Suprapubic skin (tissue), 4 donors: ENCODE measurements around the gene TOMM6. TPM values are rescaled to one million over a fixed set of nuclear protein-coding genes. Genes with fewer than 3 reads are reported as not detected.

Experiments
- DNase-seq, 2 donors: peaks; one replicate each; pipeline ENCODE4 v3.0.0-alpha.2; 2019; ENCODE audit warnings: low spot score in 2 of 2
- H3K27ac ChIP-seq: fragments of 200-600 bp; sonication (generic); one replicate; pipeline ENCODE4 v1.5.1; 2019
- H3K27me3 ChIP-seq: fragments of 200-600 bp; sonication (generic); one replicate; pipeline ENCODE4 v1.5.1; 2019
- H3K36me3 ChIP-seq: fragments of 200-600 bp; sonication (generic); one replicate; pipeline ENCODE4 v1.5.1; 2019
- H3K4me1 ChIP-seq: fragments of 200-600 bp; sonication (generic); one replicate; pipeline ENCODE4 v1.5.1; 2019
- H3K4me3 ChIP-seq: fragments of 200-600 bp; sonication (generic); one replicate; pipeline ENCODE4 v1.5.1; 2019; ENCODE audit warnings: mild to moderate bottlenecking
- H3K9me3 ChIP-seq: fragments of 200-600 bp; sonication (generic); one replicate; pipeline ENCODE4 v1.5.1; 2019
- CTCF ChIP-seq, 2 donors: fragments of 200-600 bp in 1 of 2; fragments of 450-650 bp in 1 of 2; sonication (generic) in 1 of 2; IDR thresholded peaks; one replicate each; pipeline ENCODE4 v1.5.1; 2016 to 2019; ENCODE audit warnings: antibody characterized with exemption in 2 of 2, mild to moderate bottlenecking in 1 of 2, moderate library complexity in 1 of 2
- EP300 ChIP-seq: sonication (generic); formaldehyde crosslinking; IDR thresholded peaks from one replicate; pipeline ENCODE4 v1.6.1; 2017; ENCODE audit warnings: antibody characterized with exemption
- POLR2A ChIP-seq, 2 donors: fragments of 450-650 bp; IDR thresholded peaks; one replicate each; pipeline ENCODE4 v1.6.1; 2017; ENCODE audit warnings: antibody characterized with exemption in 2 of 2, mild to moderate bottlenecking in 2 of 2, moderate library complexity in 2 of 2
- POLR2AphosphoS5 ChIP-seq, 3 donors: sonication (generic); formaldehyde crosslinking; IDR thresholded peaks; one replicate each; pipeline ENCODE4 v1.6.1; 2017; ENCODE audit warnings: antibody characterized with exemption in 3 of 3
- WGBS: methylation state at CpG from one replicate; pipeline ENCODE4 v1.1.5; 2018; 5-methylcytosine and 5-hydroxymethylcytosine counted together
- total RNA-seq, 4 donors: library from RNA; depleted of rRNA; stranded (reverse); fragments of >200 nt; gene quantifications; one replicate each; pipeline ENCODE4 v1.1.0, GENCODE V29; 2016

TOMM6 gene
- total RNA-seq, 4 donors from 2014 or later = 50.2 to 165 (median 136) TPM

DNA sequence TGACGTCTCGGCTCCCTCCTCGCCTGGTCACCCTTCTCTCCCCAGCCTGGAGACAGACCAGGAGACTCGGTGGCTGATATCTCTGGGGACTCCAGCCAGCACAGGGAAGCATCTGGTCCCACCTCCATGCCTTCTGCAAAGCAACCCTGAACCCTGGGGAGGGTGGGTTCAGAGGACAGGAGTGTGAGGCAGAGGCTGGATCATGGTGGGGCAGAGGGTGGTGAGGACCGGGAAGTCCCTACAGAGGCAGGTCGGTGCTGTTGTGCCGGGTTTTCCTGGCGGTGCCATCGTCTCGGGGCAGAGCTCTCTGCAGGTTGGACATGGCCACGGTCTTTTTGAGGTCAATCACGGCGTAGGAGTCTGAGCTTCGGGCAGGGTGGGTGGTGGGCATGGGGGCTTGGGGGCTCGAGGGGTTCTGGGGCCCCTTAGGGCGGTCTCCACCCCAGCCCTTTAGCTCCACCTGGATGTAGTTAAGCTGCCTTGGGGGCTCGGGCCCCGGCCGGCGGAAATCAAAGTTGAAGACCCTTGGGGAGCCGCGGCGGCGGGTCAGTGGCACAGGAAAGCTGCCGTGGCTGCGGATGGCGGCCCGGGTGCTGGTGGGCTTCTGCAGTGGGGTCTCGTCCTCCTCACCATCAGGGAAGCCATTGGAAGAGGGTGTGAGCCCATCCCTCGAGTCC lies 17.0 kb upstream of the TOMM6 start:
- Histone ChIP-seq H3K4me3 (no peak overlapping the region), H3K27ac (no peak overlapping the region), H3K27me3 (no peaks in the 10 kb centered on the region), H3K9me3 (no peaks in the 10 kb centered on the region), H3K4me1 (peaks cover 9% of the 10 kb centered on the region), H3K36me3 (peaks cover 54% of the 10 kb centered on the region)
- DNase-seq = peak in 1 of 2 donors; percentile 44
- TF ChIP-seq CTCF (IDR thresholded peaks at IDR 0.05) (no peak), EP300 (no peak), POLR2AphosphoS5 (IDR thresholded peaks at IDR 0.05) (no peak), POLR2A (IDR thresholded peaks at IDR 0.05) (no peak)
- WGBS = 90% methylated on average over 19 of the region's 30 CpGs

DNA sequence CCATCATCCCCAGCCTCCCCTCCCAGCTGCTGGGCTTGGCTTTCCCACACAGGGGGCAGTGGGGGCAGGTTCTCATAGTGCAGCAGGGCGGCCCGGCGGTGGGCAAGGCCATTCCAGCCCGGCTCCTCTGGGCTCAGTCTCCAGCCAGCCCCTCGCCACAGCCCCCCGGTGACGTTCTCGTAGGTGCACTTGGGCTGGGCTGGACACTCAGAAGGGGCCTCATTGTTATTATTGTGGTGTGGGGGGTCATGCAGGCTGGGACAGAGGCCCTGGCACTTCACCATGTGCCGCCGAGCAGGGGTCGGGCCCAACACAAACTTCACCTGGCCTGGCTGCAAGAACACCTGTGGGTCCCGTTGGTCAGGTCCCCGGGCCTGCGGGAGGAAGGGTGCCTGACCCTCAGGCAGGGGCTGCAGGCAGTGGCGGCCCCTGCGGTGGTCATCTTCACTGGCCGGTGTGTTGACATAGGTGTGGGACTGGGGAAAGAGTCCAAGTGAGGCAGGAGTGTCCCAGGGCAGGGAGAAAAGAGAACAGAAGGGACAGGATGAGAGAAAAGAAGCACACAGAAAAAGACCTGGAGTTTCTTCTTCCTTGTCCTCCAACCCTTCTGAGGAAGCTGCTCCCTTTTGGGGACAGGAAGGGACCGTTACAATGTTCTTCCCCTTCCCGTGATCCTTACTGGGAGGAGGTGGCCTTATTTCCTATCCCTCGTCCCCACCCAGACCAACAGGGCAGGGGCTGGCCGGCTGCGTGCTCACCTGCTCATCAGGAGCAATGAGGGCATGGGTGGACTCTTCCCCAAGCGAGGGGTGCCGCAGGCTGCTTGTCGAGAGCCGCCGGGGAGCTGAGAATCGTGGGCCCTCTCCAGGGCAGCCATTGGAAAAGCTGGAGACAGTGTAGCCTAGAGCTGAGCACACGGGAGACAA lies 16.2 kb upstream of the TOMM6 start:
- WGBS = 93% methylated on average over 20 of the region's 29 CpGs
- H3K27ac ChIP-seq = no peak overlapping the region
- no peaks in the 10 kb centered on the region for H3K9me3 ChIP-seq
- H3K4me1 ChIP-seq = peaks cover 9% of the 10 kb centered on the region
- H3K27me3 ChIP-seq = no peaks in the 10 kb centered on the region
- peaks cover 59% of the 10 kb centered on the region for H3K36me3 ChIP-seq
- H3K4me3 ChIP-seq = no peak overlapping the region
- TF ChIP-seq CTCF (IDR thresholded peaks at IDR 0.05) = no peak
- TF ChIP-seq POLR2AphosphoS5 (IDR thresholded peaks at IDR 0.05) = no peak
- TF ChIP-seq EP300 = no peak
- TF ChIP-seq POLR2A (IDR thresholded peaks at IDR 0.05) = no peak
- peak in 1 of 2 donors; percentile 41 for DNase-seq

- Histone ChIP-seq H3K4me1 (peaks cover 10% of the 10 kb centered on the region), H3K4me3 (no peak overlapping the region), H3K27ac (no peak overlapping the region), H3K36me3 (peaks cover 64% of the 10 kb centered on the region), H3K27me3 (no peaks in the 10 kb centered on the region), H3K9me3 (no peaks in the 10 kb centered on the region)
- WGBS = 81% methylated on average over 3 of the region's 3 CpGs
- no peak for DNase-seq
- no peak for TF ChIP-seq CTCF (IDR thresholded peaks at IDR 0.05)
- TF ChIP-seq EP300 = no peak
- TF ChIP-seq POLR2A (IDR thresholded peaks at IDR 0.05) = no peak
- no peak for TF ChIP-seq POLR2AphosphoS5 (IDR thresholded peaks at IDR 0.05)
These were observed 12.7 kb upstream of the TOMM6 start for GRCh38 chr6:41774841-41775240.

DNA sequence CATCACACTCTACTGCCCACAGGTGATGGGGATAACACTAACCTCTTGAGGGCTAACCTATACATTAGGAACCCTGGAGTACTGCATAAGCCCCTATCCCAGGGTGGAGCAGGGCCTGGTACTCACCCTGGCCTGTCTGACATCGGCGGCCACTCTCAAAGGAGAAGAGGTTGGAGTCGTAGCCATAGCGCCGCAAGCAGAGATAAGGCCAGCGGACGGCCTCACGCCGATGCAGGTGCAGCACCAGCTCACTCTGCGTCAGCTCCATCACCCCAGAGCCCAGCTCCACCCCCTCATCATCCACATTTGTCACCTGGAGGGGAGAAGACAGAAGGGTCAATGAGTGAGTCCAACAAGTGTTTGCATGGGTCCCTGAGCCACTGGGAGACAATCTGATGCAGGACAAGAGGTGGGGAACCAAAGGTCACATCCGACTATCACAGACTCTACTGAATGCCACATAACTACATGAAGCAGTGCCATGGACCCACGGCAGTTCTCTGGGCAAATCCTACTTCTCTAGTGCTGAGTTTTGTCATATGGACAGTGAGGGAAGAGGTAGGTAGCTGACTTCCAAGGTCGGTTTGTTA lies 12.1 kb upstream of the TOMM6 start:
- Histone ChIP-seq H3K4me1 (peaks cover 13% of the 10 kb centered on the region), H3K27ac (no peak overlapping the region), H3K36me3 (peaks cover 61% of the 10 kb centered on the region), H3K4me3 (no peak overlapping the region), H3K27me3 (no peaks in the 10 kb centered on the region), H3K9me3 (no peaks in the 10 kb centered on the region)
- WGBS = 84% methylated on average over 6 of the region's 13 CpGs
- peak in 1 of 2 donors; percentile 46 for DNase-seq
- no peak for TF ChIP-seq POLR2A (IDR thresholded peaks at IDR 0.05)
- no peak for TF ChIP-seq EP300
- no peak for TF ChIP-seq CTCF (IDR thresholded peaks at IDR 0.05)
- TF ChIP-seq POLR2AphosphoS5 (IDR thresholded peaks at IDR 0.05) = no peak
